Measurements from ENCODE around the gene LGALS14. TPM values are rescaled to one million over a fixed set of nuclear protein-coding genes. Genes with fewer than 3 reads are reported as not detected.

Gene LGALS14
- polyA plus RNA-seq, 3 donors = not detected

DNA sequence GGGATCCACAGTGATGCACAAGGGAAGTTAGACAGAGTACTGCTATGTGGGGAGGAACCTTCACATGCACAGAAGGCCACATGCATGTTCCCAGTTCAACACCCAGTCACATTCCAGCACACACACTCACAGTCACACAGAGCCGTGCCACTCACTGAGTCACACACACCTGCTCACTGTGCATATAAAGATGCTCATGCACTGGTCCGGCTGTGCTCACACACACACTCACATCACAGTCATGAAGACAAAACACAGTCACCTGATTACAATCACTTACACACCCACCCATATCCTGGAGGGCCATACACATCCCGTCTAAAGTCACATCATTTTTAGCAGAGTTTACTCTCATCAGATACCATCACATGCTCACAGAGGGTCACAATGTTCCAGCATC is 33.1 kb downstream of the LGALS14 start:
- no peak for DNase-seq (ENCODE audit: extremely low read depth in 1 of 11, low read depth in 9 of 11, low spot score in 4 of 11)

DNA sequence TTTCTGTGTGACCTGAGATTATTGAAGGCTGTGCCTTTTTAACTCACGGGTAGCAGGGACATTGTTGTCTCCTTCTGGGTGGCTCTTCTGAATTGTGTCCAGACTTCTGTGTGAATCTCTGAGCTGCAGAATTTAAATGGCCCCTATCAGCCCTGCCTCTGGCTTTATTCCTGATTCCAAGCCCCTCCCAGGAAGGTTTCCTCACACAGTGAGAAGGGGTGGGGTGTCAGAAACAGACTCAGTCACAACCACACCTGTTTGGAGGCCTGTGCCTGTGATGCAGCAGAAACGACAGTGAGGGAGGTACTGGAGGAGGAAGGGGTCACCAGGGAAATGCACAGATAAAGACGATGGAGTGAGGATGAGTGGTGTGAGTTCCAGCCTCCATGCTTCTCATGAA is 33.6 kb downstream of the LGALS14 start, which contains the start of gene CLC:
TSS of gene CLC (minus strand) at position 139 of the 400 bp plus-strand sequence. CDS start at position 62, 77 bp downstream.
- DNase-seq (ENCODE audit: extremely low read depth in 1 of 11, low read depth in 9 of 11, low spot score in 4 of 11) = no peak

DNA sequence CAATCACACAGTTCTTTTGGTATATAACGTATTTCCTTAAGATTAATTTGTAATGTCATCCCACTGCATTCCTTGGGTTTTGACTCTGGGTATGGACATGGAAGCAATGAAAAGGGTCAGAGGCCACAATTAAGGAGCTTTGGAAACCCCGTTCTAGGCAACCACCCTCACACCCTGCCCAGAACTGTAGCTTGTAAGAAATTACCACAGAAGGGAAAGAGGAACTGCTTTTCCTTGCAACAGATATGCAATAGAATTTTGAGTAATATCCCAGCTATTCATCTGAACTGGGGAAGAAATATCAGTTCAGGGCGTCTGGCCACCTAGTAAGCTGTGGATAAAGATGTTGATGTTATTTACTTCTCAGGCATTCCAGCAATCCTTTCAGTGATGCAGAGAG is 34.5 kb downstream of the LGALS14 start:
- DNase-seq (ENCODE audit: extremely low read depth in 1 of 11, low read depth in 9 of 11, low spot score in 4 of 11) = no peak

DNA sequence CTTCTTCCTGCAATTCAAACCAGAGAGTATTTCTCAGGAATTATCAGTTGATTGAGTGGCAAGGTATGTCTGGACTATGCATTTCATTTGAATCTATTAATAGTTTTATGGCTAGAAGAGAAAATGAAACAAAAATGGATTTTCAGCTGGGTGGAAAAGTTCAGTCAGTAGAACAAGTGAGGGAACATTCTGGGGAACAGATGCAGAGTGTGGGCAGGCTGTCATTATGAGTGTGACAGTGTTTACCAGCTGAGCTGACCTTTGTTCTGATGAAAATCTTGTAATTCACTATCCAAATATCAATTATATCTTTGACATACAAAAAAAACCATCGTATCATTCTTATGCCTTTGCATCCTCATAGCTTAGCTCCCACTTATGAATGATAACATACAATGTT is 36.1 kb downstream of the LGALS14 start:
- no peak for DNase-seq (ENCODE audit: extremely low read depth in 1 of 11, low read depth in 9 of 11, low spot score in 4 of 11)

DNA sequence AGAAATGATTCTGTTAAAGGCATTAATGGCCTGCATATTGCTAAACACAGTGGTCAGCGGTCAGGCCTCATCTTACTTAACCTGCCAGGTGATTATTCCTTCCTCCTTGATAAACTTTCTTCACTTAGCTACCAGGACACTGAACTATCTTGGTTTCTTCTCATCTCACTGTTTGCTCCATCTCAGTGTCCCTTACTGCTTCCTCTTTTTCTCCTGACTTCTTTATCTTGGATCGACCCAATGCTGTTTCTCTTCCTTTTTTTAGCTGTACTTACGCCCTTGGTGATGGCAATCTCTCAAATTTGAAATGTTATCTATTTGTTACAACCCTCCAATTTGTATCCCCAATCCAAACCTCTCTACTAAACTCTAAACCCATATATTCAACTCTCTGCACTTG is 41.4 kb downstream of the LGALS14 start:
- DNase-seq (ENCODE audit: extremely low read depth in 1 of 11, low read depth in 9 of 11, low spot score in 4 of 11) = no peak

DNA sequence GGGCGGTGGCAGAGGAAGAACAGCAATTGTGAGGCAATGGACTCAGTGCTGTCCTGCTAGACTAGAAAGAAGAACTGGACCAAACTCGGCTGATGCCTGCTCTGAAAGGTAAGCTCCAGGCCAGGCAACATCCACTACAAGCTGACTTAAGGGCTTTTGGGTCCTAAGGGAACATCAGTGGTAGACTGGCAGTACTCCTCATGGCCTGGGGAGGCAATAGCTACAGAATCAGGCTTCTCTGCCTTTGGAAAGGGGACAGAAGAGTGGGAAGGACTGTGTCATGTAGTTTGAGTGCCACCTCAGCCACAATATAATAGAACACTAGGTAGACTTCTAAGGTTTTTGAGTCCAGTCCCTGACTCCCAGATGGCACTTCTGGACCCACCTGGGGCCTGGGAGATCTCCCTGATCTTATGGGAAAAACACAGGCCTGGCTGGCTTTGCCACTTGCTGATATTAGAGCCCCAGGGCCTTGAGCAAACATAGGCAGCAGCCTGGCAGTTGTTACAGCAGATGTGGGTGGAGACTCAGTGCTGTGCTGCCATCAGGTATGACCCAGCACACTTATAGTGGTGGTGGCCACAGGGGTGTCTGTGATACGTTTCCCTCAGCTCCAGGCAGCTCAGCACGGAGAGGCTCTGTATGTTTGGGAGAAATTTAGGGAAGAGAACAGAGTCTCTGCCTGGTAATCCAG is 42.7 kb downstream of the LGALS14 start:
- no peak for DNase-seq (ENCODE audit: extremely low read depth in 1 of 11, low read depth in 9 of 11, low spot score in 4 of 11)

DNA sequence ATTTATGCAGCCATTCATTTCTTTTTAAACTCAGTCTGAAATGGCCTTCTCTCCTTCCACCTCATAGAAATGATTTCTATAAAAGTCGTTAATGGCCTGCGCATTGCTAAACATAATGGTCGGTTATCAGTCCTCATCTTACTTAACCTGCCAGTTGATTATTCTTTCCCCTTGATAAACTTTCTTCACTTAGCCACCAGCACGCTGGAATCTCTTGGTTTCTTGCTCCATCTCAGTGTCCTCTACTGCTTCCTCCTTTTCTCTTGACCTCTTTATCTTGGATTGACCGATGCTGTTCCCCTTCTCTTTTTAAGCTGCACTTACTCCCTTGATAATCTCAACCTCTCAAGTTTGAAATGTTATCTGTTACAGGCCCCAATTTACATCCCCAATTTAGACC is 45.7 kb downstream of the LGALS14 start:
- no peak for DNase-seq (ENCODE audit: extremely low read depth in 1 of 11, low read depth in 9 of 11, low spot score in 4 of 11)

DNA sequence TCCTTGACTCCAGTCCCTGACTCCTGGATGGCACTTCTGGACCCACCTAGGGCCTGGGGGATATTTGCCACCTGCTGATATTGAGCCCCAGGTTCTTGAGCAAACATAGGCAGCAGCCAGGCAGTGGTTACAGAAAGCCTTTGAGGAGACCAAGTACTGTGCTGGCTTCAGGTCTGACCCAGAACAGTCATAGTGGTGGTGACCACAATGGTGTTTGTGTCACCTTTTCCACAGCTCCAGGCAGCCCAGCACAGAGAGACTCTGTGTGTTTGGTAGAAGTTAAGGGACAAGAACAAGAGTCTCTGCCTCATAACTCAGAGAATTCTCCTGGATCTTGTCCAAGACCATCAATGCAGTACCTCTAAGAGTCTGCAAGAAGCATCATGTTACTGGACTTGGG is 48.1 kb downstream of the LGALS14 start:
- DNase-seq (ENCODE audit: extremely low read depth in 1 of 11, low read depth in 9 of 11, low spot score in 4 of 11) = no peak

DNA sequence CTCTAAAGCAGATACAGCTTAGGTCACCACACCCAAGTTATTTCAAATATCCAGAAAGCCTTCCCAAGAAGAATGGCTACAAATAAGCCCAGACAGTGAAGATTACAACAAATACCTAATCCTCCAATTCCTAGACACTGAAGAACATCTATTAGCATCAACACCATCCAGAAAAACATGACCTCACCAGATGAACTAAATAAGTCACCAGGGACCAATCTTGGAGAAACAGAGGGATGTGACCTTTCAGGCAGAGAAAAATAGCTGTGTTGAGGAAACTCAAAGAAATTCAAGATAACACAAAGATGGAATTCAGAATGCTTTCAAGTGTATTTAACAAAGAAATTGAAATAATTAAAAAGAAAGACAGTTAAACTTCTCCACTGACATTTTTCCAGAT is 48.5 kb downstream of the LGALS14 start:
- no peak for DNase-seq (ENCODE audit: extremely low read depth in 1 of 11, low read depth in 9 of 11, low spot score in 4 of 11)

DNA sequence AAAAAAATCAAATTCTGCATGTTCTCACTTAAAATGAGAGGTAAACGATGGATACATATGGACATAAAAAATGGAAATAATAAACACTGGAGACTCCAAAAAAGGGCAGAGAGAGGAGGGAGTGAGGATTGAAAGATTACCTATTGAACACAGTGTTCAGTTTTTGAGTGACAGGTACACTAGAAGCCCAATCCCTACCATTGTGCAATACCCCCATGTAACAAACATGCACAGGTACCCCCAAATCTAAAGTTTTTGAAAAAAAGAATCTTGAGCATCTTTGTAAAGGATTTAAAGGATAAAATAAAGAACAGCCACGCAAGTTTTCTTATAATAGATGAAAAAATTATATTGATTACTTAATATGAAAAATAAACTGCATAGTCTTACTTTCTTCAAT is 50.3 kb downstream of the LGALS14 start:
- no peak for DNase-seq (ENCODE audit: extremely low read depth in 1 of 11, low read depth in 9 of 11, low spot score in 4 of 11)

DNA sequence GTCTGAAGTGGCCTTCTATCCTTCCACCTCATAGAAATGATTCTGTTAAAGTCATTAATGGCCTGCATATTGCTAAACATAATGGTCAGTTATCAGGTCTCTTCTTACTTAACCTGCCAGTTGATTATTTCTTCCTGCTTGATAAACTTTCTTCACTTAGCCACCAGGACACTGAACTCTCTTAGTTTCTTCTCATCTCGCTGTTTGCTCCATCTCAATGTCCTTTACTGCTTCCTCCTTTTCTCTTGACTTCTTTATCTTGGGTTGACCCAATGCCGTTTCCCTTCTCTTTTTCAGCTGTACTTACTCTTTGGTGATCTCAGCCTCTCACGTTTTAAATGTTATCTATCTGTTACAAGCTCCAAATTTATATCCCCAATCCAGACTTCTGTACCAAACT is 50.7 kb downstream of the LGALS14 start:
- DNase-seq (ENCODE audit: extremely low read depth in 1 of 11, low read depth in 9 of 11, low spot score in 4 of 11) = no peak

Other genes with a start within 250 kb of the LGALS14 start
- gene TIMM50, start 223.6 kb upstream of the LGALS14 start, polyA plus RNA-seq (ENCODE audit: insufficient read length in 3 of 3) = 10 to 100 TPM; 74.4 to 86.5 (median 77.2) TPM
- under 1 TPM; 0.35 to 0.70 (median 0.62) TPM for gene DLL3, start 205.5 kb upstream of the LGALS14 start, polyA plus RNA-seq (ENCODE audit: insufficient read length in 3 of 3)
- 10 to 100 TPM in 1 of 3 donors, 1 to 10 TPM in 2; 6.8 to 12.1 (median 9.6) TPM for gene SELENOV, start 189.3 kb upstream of the LGALS14 start, polyA plus RNA-seq (ENCODE audit: insufficient read length in 3 of 3)
- gene EID2B, start 171.6 kb upstream of the LGALS14 start, polyA plus RNA-seq (ENCODE audit: insufficient read length in 3 of 3) = 1 to 10 TPM; 4.2 to 5.5 (median 4.4) TPM
- 10 to 100 TPM; 16.1 to 25.0 (median 23.2) TPM for gene EID2, start 164.3 kb upstream of the LGALS14 start, polyA plus RNA-seq (ENCODE audit: insufficient read length in 3 of 3)
- not detected for gene LGALS13, start 102.0 kb upstream of the LGALS14 start, polyA plus RNA-seq (ENCODE audit: insufficient read length in 3 of 3)
- gene LGALS16, start 48.6 kb upstream of the LGALS14 start, polyA plus RNA-seq (ENCODE audit: insufficient read length in 3 of 3) = not detected
- gene CLC, start 33.5 kb downstream of the LGALS14 start, polyA plus RNA-seq (ENCODE audit: insufficient read length in 3 of 3) = 1 to 10 TPM; 1.5 to 3.7 (median 2.6) TPM
- not detected for gene LEUTX, start 74.4 kb downstream of the LGALS14 start, polyA plus RNA-seq (ENCODE audit: insufficient read length in 3 of 3)
- 10 to 100 TPM; 31.3 to 37.5 (median 36.1) TPM for gene DYRK1B, start 129.7 kb downstream of the LGALS14 start, polyA plus RNA-seq (ENCODE audit: insufficient read length in 3 of 3)
- gene FBL, start 141.9 kb downstream of the LGALS14 start, polyA plus RNA-seq (ENCODE audit: insufficient read length in 3 of 3) = 100 to 1,000 TPM; 288 to 390 (median 331) TPM
- gene FCGBP, start 230.2 kb downstream of the LGALS14 start, polyA plus RNA-seq (ENCODE audit: insufficient read length in 3 of 3) = 10 to 100 TPM in 1 of 3 donors, 1 to 10 TPM in 2; 5.7 to 13.2 (median 9.4) TPM